GM21529 (cell line): Measurements from ENCODE around the gene SLC38A3.
"Not testable (repeated sequence)": the region's sequence is repeated elsewhere in the genome, so short reads cannot be mapped to it uniquely, and the experiment has no call there.

Source experiments
- ATAC-seq: cut with Tn5 transposase; IDR thresholded peaks from one replicate; pipeline ENCODE4 v1.9.1; 2021; ENCODE audit not compliant: unreplicated experiment

SLC38A3 gene

GRCh38 chr3:50230104-50230793, 25.2 kb downstream of the SLC38A3 start:
- ATAC-seq, result no peak

GRCh38 chr3:50230794-50231125, 25.7 kb downstream of the SLC38A3 start:
- no peak for ATAC-seq

- ATAC-seq, result no peak
Observed at GRCh38 chr3:50231581-50231980, 26.5 kb downstream of the SLC38A3 start.

- no peak for ATAC-seq
Observed at GRCh38 chr3:50232303-50232702, 27.2 kb downstream of the SLC38A3 start.

GRCh38 chr3:50233176-50233575, 28.1 kb downstream of the SLC38A3 start:
- no peak for ATAC-seq

GRCh38 chr3:50235716-50236483, 30.8 kb downstream of the SLC38A3 start, which contains the start of gene GNAI2:
Gene GNAI2, plus strand, starts transcription at chr3:50236204. Its CDS starts 132 bp downstream, at chr3:50236336.
- ATAC-seq, result peak; percentile 90

- no peak for ATAC-seq
Observed at GRCh38 chr3:50236484-50237132, 31.5 kb downstream of the SLC38A3 start.

GRCh38 chr3:50237133-50237651, 32.1 kb downstream of the SLC38A3 start:
- ATAC-seq, result no peak

GRCh38 chr3:50237754-50238548, 32.9 kb downstream of the SLC38A3 start:
- peak; percentile 39 for ATAC-seq

- no peak for ATAC-seq
Observed at GRCh38 chr3:50238549-50239026, 33.5 kb downstream of the SLC38A3 start.

GRCh38 chr3:50239649-50240048, 34.6 kb downstream of the SLC38A3 start:
- no peak for ATAC-seq

- no peak for ATAC-seq
Observed at GRCh38 chr3:50241163-50241562, 36.1 kb downstream of the SLC38A3 start.

GRCh38 chr3:50241713-50242380, 36.8 kb downstream of the SLC38A3 start:
- no peak for ATAC-seq

- no peak for ATAC-seq
Observed at GRCh38 chr3:50242381-50242770, 37.3 kb downstream of the SLC38A3 start.

GRCh38 chr3:50242851-50243542, 37.9 kb downstream of the SLC38A3 start:
- no peak for ATAC-seq

GRCh38 chr3:50243543-50243895, 38.4 kb downstream of the SLC38A3 start:
- no peak for ATAC-seq

GRCh38 chr3:50244813-50245212, 39.7 kb downstream of the SLC38A3 start:
- not testable (repeated sequence) for ATAC-seq

GRCh38 chr3:50245251-50245745, 40.2 kb downstream of the SLC38A3 start:
- ATAC-seq, result no peak

- peak; percentile 66 for ATAC-seq
Observed at GRCh38 chr3:50245831-50246516, 40.9 kb downstream of the SLC38A3 start.
